Neutrophil (primary cell): ENCODE results near the gene YY1.

Source experiments
- H3K27ac ChIP-seq: fragments of 200-600 bp; sonication (generic); 2 replicates; pipeline ENCODE4 v1.5.1; 2016; ENCODE audit warnings: mild to moderate bottlenecking, moderate library complexity
- H3K27me3 ChIP-seq: fragments of 200-600 bp; sonication (generic); 2 replicates; pipeline ENCODE4 v1.6.0; 2016; ENCODE audit warnings: mild to moderate bottlenecking
- H3K36me3 ChIP-seq: fragments of 200-600 bp; sonication (generic); 2 replicates; pipeline ENCODE4 v1.5.1; 2017
- H3K4me1 ChIP-seq, 2 experiments: fragments of 200-600 bp in 1 of 2; sonication (generic) in 1 of 2; 1 replicate in 1 of 2; 2 replicates in 1 of 2; pipeline versions ENCODE4 v1.5.1 to v1.6.1; 2013 to 2016; ENCODE audit warnings: low read depth in 1 of 2, low read length in 1 of 2, mild to moderate bottlenecking in 1 of 2, moderate library complexity in 1 of 2; ENCODE audit not compliant: control insufficient read depth in 1 of 2, insufficient read depth in 1 of 2
- H3K4me3 ChIP-seq, 2 experiments: fragments of 200-600 bp in 1 of 2; sonication (generic) in 1 of 2; 1 replicate in 1 of 2; 2 replicates in 1 of 2; pipeline ENCODE4 v1.5.1; 2013 to 2016; ENCODE audit warnings: low read depth in 1 of 2, low read length in 1 of 2, mild to moderate bottlenecking in 1 of 2, moderate library complexity in 1 of 2
- H3K9me3 ChIP-seq: fragments of 200-600 bp; sonication (generic); 2 replicates; pipeline ENCODE4 v1.5.1; 2016
- TF ChIP-seq, protein P1 (sequence below): fragments of 200-600 bp; sonication (generic); IDR thresholded peaks from 2 replicates; pipeline ENCODE4 v1.5.1; 2016; ENCODE audit warnings: antibody characterized with exemption

The YY1 gene

DNA sequence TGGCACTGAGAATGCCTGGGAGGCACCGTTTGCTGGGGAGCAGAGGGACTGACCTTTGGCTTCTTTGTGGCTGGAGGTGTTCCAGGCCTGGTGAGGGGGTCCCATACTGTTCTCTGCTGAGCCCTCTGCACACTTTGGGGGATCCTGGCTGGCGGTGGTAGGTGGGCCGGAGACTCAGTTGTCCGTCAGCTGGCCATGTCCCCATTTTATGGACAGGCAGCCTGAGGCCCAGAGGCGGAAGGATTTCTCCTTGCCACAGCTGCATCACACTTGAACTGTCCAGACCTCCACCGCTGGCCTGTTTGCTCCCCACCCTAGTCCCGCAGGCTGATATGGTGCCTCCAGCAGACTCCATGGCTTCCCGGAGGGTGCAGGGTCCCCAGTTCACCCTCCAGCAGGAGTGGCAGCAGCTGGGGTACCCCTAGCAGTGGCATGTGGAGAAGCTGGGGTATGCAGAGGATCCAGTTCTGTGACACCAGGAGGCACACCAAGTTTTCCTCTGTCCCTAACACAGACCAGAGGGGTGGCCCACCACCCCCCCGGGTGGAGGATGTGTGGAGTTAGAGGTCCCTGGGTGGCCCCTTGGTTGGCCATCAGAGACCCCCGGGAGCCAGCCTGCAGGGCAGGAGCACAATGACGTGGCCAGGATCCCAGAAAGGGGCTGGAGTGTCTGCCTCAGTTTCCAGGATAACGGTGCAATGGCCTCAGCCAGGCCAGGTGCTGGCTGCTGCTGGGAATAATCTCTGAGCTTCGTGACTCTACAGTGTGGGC lies 52.5 kb downstream of the YY1 start:
- H3K36me3 ChIP-seq = peaks cover 26% of the 10 kb centered on the region
- peaks cover 8 to 10% of the 10 kb centered on the region in 2 experiments for H3K4me1 ChIP-seq
- H3K4me3 ChIP-seq = no peak overlapping the region
- H3K9me3 ChIP-seq = no peaks in the 10 kb centered on the region
- TF ChIP-seq, protein P1, sequence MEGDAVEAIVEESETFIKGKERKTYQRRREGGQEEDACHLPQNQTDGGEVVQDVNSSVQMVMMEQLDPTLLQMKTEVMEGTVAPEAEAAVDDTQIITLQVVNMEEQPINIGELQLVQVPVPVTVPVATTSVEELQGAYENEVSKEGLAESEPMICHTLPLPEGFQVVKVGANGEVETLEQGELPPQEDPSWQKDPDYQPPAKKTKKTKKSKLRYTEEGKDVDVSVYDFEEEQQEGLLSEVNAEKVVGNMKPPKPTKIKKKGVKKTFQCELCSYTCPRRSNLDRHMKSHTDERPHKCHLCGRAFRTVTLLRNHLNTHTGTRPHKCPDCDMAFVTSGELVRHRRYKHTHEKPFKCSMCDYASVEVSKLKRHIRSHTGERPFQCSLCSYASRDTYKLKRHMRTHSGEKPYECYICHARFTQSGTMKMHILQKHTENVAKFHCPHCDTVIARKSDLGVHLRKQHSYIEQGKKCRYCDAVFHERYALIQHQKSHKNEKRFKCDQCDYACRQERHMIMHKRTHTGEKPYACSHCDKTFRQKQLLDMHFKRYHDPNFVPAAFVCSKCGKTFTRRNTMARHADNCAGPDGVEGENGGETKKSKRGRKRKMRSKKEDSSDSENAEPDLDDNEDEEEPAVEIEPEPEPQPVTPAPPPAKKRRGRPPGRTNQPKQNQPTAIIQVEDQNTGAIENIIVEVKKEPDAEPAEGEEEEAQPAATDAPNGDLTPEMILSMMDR = no peak
- H3K27ac ChIP-seq = no peak overlapping the region
- H3K27me3 ChIP-seq = no peaks in the 10 kb centered on the region

DNA sequence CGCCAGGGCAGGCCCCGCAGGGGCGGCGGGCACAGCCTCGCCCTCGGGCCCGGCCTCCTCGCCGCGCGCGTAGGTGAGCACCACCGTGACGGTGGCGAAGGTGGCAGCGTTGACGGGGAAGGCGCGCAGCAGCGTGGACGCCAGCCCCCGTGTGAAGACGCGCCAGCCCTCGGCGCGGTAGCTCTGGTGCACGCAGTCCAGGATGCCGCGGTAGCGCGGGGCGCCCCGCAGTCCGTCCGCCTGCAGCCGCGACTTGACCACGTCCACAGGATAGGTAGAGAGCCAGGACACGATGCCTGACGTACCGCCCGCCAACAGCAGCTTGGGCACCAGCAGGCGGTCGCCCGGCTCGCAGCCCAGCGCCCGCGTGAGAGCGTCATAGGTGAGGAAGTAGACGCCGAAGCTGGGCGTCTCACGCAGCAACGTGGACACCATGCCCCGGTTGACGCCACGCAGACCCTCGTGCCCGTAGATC lies 53.4 kb downstream of the YY1 start:
- Histone ChIP-seq H3K4me1 (peaks cover 17 to 18% of the 10 kb centered on the region in 2 experiments), H3K9me3 (no peaks in the 10 kb centered on the region), H3K27ac (no peak overlapping the region), H3K36me3 (peaks cover 26% of the 10 kb centered on the region), H3K4me3 (no peak overlapping the region), H3K27me3 (no peaks in the 10 kb centered on the region)
- TF ChIP-seq, protein P1 = no peak

DNA sequence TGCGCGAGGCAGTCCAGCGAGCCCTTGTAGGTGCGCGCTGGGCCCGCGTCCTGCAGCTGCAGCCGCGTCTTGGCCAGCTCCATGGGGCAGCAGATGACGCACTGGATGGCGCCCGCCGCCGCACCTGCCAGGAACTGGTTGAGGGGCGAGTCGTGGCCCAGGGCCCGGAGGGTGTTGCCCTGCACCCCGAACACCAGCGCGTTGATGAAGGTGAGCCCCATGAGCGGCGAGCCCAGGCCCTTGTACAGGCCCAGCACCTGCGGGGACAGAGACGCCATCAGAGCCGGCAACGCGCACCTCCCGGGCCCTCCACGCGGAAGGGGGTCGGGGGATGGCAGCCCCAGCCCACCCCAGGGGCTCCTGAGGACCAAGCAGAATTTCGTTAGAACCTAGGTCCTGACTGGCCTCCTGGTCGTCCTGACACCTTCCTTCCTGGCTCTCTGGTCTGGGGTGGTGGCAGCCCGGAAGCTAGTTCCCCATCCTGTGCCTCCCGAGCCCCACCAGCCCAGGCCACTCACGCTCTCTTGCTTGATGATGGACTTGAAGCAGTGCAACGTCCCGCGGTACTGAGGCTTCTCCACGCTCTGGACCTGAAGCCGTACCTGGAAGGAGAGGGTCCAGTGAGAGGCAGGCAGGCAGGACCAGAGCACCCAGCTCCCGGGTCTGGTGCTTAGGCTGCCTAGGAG lies 54.0 kb downstream of the YY1 start:
- TF ChIP-seq, protein P1 = no peak
- H3K4me3 ChIP-seq = no peak overlapping the region

DNA sequence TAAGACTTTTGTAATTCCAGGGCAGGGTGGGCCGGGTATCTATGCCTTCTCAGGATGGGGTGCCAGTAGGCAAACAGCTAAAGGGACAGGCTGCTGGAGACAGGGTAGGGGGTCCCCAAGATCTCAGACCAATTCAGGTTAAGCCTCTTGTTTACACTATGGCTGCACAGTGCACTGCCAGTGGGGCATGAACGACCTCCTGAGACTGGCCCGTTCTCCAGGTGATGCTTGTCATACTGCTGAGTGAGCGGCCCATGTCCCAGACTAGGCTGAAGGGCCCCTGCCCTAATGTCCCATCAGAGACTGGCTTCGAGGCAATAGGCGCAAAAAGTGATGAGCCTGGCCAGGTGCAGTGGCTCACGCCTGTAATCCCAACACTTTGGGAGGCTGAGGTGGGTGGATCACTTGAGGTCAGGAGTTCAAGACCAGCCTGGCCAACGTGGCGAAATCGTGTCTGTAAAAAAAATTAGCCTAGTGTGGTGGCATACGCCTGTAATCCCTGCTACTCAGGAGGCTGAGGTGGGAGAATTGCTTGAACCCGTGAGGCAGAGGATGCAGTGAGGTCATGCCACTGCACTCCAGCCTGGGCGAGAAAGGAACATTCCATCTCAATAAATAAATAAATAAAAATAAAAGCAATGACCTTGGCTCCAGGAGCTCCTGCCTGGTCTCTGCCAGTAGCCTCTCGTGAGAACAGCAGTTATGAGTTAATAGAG lies 54.7 kb downstream of the YY1 start:
- Histone ChIP-seq H3K27me3 (no peaks in the 10 kb centered on the region), H3K4me1 (peaks cover 22 to 25% of the 10 kb centered on the region in 2 experiments), H3K36me3 (peaks cover 26% of the 10 kb centered on the region), H3K9me3 (no peaks in the 10 kb centered on the region), H3K4me3 (no peak overlapping the region), H3K27ac (no peak overlapping the region)
- TF ChIP-seq, protein P1 = no peak

More for the DNA sequence above, 54.0 kb downstream of the YY1 start:
- Histone ChIP-seq H3K27ac (no peak overlapping the region), H3K9me3 (no peaks in the 10 kb centered on the region), H3K27me3 (no peaks in the 10 kb centered on the region), H3K36me3 (peaks cover 26% of the 10 kb centered on the region), H3K4me1 (peaks cover 22 to 24% of the 10 kb centered on the region in 2 experiments)

DNA sequence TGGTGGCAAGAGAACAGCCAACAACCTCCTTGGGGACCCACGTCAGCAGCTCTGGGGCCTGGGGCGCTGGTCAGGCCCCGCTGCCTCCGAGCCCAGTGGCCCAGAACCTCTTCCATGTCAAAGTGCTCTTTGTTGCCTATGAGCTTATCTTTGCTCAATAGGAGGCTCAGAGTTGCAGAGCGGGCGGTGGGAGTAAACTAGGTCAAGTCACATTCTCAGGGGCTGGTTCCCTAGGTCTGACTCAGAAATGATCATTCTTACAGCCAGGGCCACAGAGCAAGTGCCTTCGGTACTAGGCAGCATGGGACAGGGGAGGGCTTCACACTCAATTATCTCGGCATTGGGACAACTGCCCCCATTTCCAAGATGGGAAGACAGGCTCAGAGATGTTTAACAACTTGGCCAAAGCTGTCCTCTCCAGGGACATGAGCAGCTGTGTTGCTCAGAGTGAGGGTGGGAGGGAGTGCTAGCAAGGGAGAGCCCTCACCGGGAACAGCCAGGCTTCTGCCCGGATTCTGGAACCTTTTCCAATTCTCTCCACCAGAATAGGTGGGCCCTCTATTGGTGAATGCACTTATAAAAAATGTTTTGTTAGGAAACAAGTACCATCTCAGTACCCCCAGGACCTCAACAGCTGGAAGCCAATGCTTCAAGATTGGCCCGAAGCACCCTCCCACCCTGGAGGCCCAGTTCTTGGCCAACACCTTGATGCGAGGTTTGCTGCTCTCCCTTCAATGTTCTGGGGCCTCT lies 55.4 kb downstream of the YY1 start:
- peaks cover 22 to 25% of the 10 kb centered on the region in 2 experiments for H3K4me1 ChIP-seq
- no peaks in the 10 kb centered on the region for H3K9me3 ChIP-seq
- TF ChIP-seq, protein P1 = no peak
- no peak overlapping the region for H3K4me3 ChIP-seq
- H3K36me3 ChIP-seq = peaks cover 21% of the 10 kb centered on the region
- H3K27ac ChIP-seq = no peak overlapping the region
- H3K27me3 ChIP-seq = no peaks in the 10 kb centered on the region
